K562 (cell line): ENCODE data around the gene CDKN1C. TPM values are rescaled to one million over a fixed set of nuclear protein-coding genes. Genes with fewer than 3 reads are reported as not detected.

Source experiments
- BRD4 ChIP-seq: fragments of 200-600 bp; sonication (generic); IDR thresholded peaks from 2 replicates; pipeline ENCODE4 v1.6.1; 2017; ENCODE audit warnings: inconsistent platforms
- CBX2 ChIP-seq: fragments of 200-600 bp; sonication (generic); IDR thresholded peaks from one replicate; pipeline ENCODE4 v1.6.1; 2012; ENCODE audit warnings: mild to moderate bottlenecking, low read length, inconsistent platforms; ENCODE audit not compliant: insufficient read depth, poor library complexity, severe bottlenecking
- CHAMP1 ChIP-seq: fragments of 450-650 bp; IDR thresholded peaks from 2 replicates; pipeline ENCODE4 v1.6.1; 2016; ENCODE audit warnings: mild to moderate bottlenecking
- EGR1 ChIP-seq: fragments of 450-650 bp; conservative IDR thresholded peaks from 2 replicates; pipeline ENCODE4 v1.6.1; 2017; ENCODE audit warnings: mild to moderate bottlenecking
- FOSL1 ChIP-seq: fragments of 200-800 bp; sonication (Bioruptor generic); conservative IDR thresholded peaks from 2 replicates; pipeline ENCODE4 v1.6.1; 2016; ENCODE audit warnings: missing genetic modification characterization, missing compliant biosample characterization
- FOXJ2 ChIP-seq: fragments of 200-800 bp; sonication (Bioruptor generic); IDR thresholded peaks from 2 replicates; pipeline ENCODE4 v1.6.1; 2016; ENCODE audit warnings: missing genetic modification characterization, missing compliant biosample characterization
- GABPA ChIP-seq: fragments of 200-800 bp; sonication (Bioruptor generic); conservative IDR thresholded peaks from 2 replicates; pipeline ENCODE4 v1.6.1; 2016; ENCODE audit warnings: low read depth, missing genetic modification characterization, missing compliant biosample characterization
- KAT2B ChIP-seq: IDR thresholded peaks from one replicate; pipeline ENCODE4 v1.6.1; 2012; ENCODE audit warnings: low read depth, mild to moderate bottlenecking, control low read depth, inconsistent platforms, low read length, moderate library complexity
- KDM1A ChIP-seq, 2 experiments: fragments of 450-650 bp; IDR thresholded peaks; 2 replicates each; pipeline ENCODE4 v1.6.1; 2016; ENCODE audit warnings: mild to moderate bottlenecking in 2 of 2
- MBD2 ChIP-seq: sonication (generic); IDR thresholded peaks from 2 replicates; pipeline ENCODE4 v1.6.1; 2016; ENCODE audit warnings: low read depth, borderline replicate concordance
- NFIX ChIP-seq: fragments of 250-450 bp; sonication (Bioruptor Pico); IDR thresholded peaks from 2 replicates; pipeline ENCODE4 v1.4.0; 2020; ENCODE audit warnings: low read depth, mild to moderate bottlenecking, moderate library complexity
- NUFIP1 ChIP-seq: fragments of 450-650 bp; IDR thresholded peaks from 2 replicates; pipeline ENCODE4 v1.6.1; 2018; ENCODE audit not compliant: partially characterized antibody
- PCBP1 ChIP-seq: fragments of 200-400 bp; formaldehyde crosslinking; IDR thresholded peaks from 2 replicates; pipeline ENCODE4 v1.6.1; 2018; ENCODE audit warnings: mild to moderate bottlenecking, low read depth, low read length; ENCODE audit not compliant: poor library complexity, severe bottlenecking
- PRDM10 ChIP-seq: fragments of 450-650 bp; IDR thresholded peaks from 2 replicates; pipeline ENCODE4 v1.6.1; 2018; ENCODE audit not compliant: partially characterized antibody
- SOX6 ChIP-seq: fragments of 450-650 bp; IDR thresholded peaks from 2 replicates; pipeline ENCODE4 v1.6.1; 2014; ENCODE audit warnings: mild to moderate bottlenecking
- TAF9B ChIP-seq: fragments of 450-650 bp; IDR thresholded peaks from 2 replicates; pipeline ENCODE4 v1.6.1; 2018; ENCODE audit warnings: mild to moderate bottlenecking; ENCODE audit not compliant: partially characterized antibody
- THRAP3 ChIP-seq: fragments of 450-650 bp; IDR thresholded peaks from 2 replicates; pipeline ENCODE4 v1.6.1; 2016; ENCODE audit warnings: mild to moderate bottlenecking, inconsistent platforms, borderline replicate concordance
- U2AF1 ChIP-seq: fragments of 200-400 bp; formaldehyde crosslinking; optimal IDR thresholded peaks from 2 replicates; pipeline ENCODE3; 2017; ENCODE audit warnings: mild to moderate bottlenecking, low read depth, low read length, moderate library complexity
- USF1 ChIP-seq: sonication (generic); formaldehyde crosslinking; IDR thresholded peaks from 2 replicates; pipeline ENCODE4 v1.9.0; 2022; ENCODE audit warnings: mild to moderate bottlenecking, missing genetic modification reagents
- ZBED1 ChIP-seq: IDR thresholded peaks from 2 replicates; pipeline ENCODE4 v1.6.1; 2014
- ZFPM2 ChIP-seq: fragments of 250-450 bp; sonication (Bioruptor Pico); IDR thresholded peaks from 2 replicates; pipeline ENCODE4 v1.5.1; 2022; ENCODE audit warnings: mild to moderate bottlenecking
- ZKSCAN8 ChIP-seq: fragments of 200-800 bp; sonication (Bioruptor generic); IDR thresholded peaks from 2 replicates; pipeline ENCODE4 v1.6.1; 2016; ENCODE audit warnings: missing genetic modification characterization, missing compliant biosample characterization
- ZNF197 ChIP-seq: fragments of 200-800 bp; sonication (Bioruptor generic); IDR thresholded peaks from 2 replicates; pipeline ENCODE4 v1.6.1; 2016; ENCODE audit warnings: low read depth, missing genetic modification characterization, missing compliant biosample characterization
- ZNF589 ChIP-seq: fragments of 200-800 bp; sonication (Bioruptor generic); IDR thresholded peaks from 2 replicates; pipeline ENCODE4 v1.6.1; 2016; ENCODE audit warnings: low read depth, missing genetic modification characterization, missing compliant biosample characterization
- polyA plus RNA-seq, 8 experiments: library from polyadenylated mRNA; depleted of rRNA in 4 of 8; stranded (reverse) in 5 of 8; unstranded in 3 of 8; fragments of >200 nt; fragmentation: Nextera tagmentation in 2 of 8; fragmentation: Illumina TruSeq in 1 of 8; extraction: Ambion mirVana in 2 of 8; extraction: Trizol in 1 of 8; gene quantifications; 2 replicates each; pipeline versions ENCODE4 v1.2.1 to v1.2.3, GENCODE V29; 2011 to 2014; ENCODE audit warnings: inconsistent platforms in 1 of 8, missing spikeins in 1 of 8
- total RNA-seq, 7 experiments: library from RNA; depleted of rRNA in 6 of 7; stranded (reverse); fragments of >200 nt in 6 of 7; fragmentation: Illumina TruSeq in 2 of 7; extraction: Trizol in 2 of 7; gene quantifications; 2 replicates each; pipeline versions ENCODE4 v1.2.1 to v1.2.3, GENCODE V29; 2011 to 2021; ENCODE audit warnings: low replicate concordance in 1 of 7

Gene CDKN1C
- total and polyA plus RNA-seq, 9 of the 15 experiments (the other 6 are each of a cell fraction or from before 2014, with no cell fraction given), result 2.8 to 21.1 (median 9.3) TPM

- TF ChIP-seq SOX6, result peak; percentile 70
- TF ChIP-seq KAT2B, result no peak
- no peak for TF ChIP-seq BRD4
- TF ChIP-seq PRDM10, result no peak
- TF ChIP-seq ZNF589, result peak; percentile 92
- TF ChIP-seq ZBED1, result no peak
- TF ChIP-seq MBD2, result no peak
- no peak for TF ChIP-seq CHAMP1
- TF ChIP-seq TAF9B, result no peak
- TF ChIP-seq USF1, result peak; percentile 82
- TF ChIP-seq FOSL1, result peak; percentile 92
- 0 out of 2 replicates have a peak, but pooled peaks have one; percentile 50 for TF ChIP-seq GABPA (tag)
- no peak for TF ChIP-seq CBX2
- no peak for TF ChIP-seq ZFPM2
- no peak for TF ChIP-seq FOXJ2 (tag)
- TF ChIP-seq EGR1, result no peak
- TF ChIP-seq U2AF1, result no peak
- TF ChIP-seq ZNF197 (CRISPR knock-in tag), result 0 out of 2 replicates have a peak, but pooled peaks have one; percentile 16
- peak; percentile 18 for TF ChIP-seq NUFIP1
- no peak for TF ChIP-seq NFIX (CRISPR knock-in tag)
- TF ChIP-seq PCBP1, result no peak
- TF ChIP-seq THRAP3, result no peak
- no peak for TF ChIP-seq KDM1A (IDR thresholded peaks at IDR 0.05)
- TF ChIP-seq ZKSCAN8 (CRISPR knock-in tag), result peak; percentile 97; the same call in 1 of the 2 replicates
Measured at GRCh38 chr11:2898366-2899079, 12.9 kb upstream of the CDKN1C start (continued).
